Esophagus squamous epithelium (tissue), 4 donors: ENCODE results near the gene WNT16.

Source experiments
- POLR2A ChIP-seq, 4 donors: fragments of 450-650 bp; IDR thresholded peaks; one replicate each; pipeline ENCODE4 v1.6.1; 2017; ENCODE audit warnings: antibody characterized with exemption in 4 of 4, mild to moderate bottlenecking in 4 of 4, moderate library complexity in 3 of 4
- TF ChIP-seq, protein P1 (sequence below), 6 experiments: fragments of 450-650 bp in 4 of 6; fragments of 200-600 bp in 2 of 6; sonication (generic) in 2 of 6; IDR thresholded peaks; one replicate each; pipeline ENCODE4 v1.5.1; 2016 to 2019; ENCODE audit warnings: antibody characterized with exemption in 6 of 6, mild to moderate bottlenecking in 4 of 6, moderate library complexity in 4 of 6

DNA sequence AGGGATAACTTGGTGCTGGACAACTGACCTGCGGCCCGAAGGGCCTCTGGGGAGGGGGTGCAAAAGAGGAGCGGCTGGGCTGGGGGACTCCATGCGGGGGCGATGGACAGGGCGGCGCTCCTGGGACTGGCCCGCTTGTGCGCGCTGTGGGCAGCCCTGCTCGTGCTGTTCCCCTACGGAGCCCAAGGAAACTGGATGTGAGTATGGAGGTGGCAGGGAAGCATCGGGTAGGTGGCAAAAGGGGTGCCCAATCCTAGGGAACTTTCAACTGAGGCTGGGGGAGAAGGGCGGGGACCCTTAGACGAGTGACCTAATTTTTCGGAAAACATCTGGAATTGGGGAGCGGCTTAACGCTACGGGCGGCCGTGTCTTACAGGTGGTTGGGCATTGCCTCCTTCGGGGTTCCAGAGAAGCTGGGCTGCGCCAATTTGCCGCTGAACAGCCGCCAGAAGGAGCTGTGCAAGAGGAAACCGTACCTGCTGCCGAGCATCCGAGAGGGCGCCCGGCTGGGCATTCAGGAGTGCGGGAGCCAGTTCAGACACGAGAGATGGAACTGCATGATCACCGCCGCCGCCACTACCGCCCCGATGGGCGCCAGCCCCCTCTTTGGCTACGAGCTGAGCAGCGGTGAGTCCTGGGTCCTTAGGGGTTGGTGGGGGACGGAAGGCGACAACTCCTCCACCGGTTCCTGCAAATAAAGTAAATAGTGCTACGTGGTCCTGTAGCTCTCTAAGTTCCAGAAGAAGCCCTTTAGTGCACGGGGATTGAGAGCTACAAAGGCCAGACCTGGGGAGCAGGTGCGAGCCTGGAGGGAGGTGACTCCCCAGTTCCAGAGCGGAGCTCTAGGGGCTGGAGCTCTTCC is 622 bp downstream of the WNT16 start:
- no peak for TF ChIP-seq POLR2A (IDR thresholded peaks at IDR 0.05)
- TF ChIP-seq, protein P1, sequence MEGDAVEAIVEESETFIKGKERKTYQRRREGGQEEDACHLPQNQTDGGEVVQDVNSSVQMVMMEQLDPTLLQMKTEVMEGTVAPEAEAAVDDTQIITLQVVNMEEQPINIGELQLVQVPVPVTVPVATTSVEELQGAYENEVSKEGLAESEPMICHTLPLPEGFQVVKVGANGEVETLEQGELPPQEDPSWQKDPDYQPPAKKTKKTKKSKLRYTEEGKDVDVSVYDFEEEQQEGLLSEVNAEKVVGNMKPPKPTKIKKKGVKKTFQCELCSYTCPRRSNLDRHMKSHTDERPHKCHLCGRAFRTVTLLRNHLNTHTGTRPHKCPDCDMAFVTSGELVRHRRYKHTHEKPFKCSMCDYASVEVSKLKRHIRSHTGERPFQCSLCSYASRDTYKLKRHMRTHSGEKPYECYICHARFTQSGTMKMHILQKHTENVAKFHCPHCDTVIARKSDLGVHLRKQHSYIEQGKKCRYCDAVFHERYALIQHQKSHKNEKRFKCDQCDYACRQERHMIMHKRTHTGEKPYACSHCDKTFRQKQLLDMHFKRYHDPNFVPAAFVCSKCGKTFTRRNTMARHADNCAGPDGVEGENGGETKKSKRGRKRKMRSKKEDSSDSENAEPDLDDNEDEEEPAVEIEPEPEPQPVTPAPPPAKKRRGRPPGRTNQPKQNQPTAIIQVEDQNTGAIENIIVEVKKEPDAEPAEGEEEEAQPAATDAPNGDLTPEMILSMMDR (IDR thresholded peaks at IDR 0.05): peak in 1 of 6 experiments; percentile 28
